Amniotic epithelial cell (primary cell): ENCODE data around the gene VWC2L.

Experiments used
- DNase-seq: peaks from one replicate; pipeline ENCODE4 v3.0.0-alpha.2; 2010; ENCODE audit warnings: low read depth

The VWC2L gene

DNA sequence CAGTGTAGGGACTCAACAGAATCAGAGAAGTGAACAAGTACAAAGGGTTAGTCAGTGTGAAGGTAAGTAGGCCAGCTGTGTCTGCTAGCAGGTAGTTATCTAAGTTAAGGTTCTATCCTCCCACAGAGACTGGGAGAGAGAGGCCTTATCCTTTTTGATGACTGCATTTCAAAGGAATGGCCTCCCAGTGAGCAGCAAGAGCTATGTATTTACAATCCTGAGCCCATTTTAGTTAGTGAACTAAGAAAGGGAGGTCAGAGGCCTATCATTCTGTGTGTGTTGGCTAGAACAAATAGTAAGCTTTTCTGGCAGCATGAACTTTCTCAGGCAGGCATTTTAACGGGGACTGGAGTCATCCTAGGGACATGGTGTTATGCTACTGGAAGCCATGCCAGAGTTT is 182.9 kb downstream of the VWC2L start:
- DNase-seq = peak; percentile 55

DNA sequence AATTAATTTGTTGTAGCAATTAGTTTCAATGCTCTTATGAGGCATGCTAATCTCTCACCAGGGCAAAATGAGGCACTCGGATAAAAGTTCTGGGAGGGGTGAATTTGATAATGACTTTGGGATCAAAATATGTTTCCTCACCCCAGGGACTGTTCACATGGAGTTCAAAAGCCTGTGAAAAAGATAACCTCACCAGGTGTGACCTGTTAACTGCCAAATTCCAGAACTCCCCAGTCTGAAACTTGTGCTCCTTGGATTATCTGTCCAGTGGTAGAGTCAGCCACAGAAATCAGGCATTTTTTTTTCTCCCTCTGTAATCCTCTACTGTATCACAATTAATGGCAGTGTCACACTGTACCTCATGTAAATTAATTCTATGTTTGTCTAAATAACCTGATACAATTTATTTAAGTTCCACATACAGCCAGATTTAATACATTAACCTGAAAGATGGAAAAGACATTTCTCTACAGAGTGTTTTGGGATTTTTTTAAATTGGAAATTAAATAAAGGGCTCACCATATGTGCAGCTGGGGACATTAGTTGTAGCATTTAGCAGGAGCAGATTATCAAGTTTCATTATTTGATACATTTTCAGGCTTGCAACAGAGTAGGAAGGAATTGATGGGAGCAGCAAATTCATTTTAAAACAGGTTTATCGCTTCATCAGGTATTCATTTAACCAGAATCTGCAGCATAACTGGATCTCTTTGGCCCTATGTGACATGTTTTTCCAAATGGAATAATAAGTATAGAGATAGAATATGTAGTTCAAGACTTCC is 191.2 kb downstream of the VWC2L start:
- no peak for DNase-seq

DNA sequence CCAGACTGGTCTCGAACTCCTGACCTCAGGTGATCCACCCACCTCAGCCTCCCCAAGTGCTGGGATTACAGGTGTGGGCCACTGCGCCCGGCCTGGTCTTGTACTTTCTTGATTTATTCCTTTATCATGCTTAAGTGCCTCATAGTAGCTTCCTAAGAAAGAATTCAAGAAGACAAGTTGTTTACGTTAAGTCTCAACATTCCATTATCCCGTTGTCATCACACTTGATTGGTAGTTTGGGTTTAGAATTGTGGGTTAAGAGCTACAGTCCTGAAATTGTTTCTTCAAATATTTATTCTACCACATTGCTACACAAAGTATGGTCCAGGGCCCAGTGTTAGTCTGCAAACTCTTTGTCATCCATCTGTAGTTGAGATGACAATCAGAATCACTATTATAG is 194.0 kb downstream of the VWC2L start:
- DNase-seq = peak; percentile 33

DNA sequence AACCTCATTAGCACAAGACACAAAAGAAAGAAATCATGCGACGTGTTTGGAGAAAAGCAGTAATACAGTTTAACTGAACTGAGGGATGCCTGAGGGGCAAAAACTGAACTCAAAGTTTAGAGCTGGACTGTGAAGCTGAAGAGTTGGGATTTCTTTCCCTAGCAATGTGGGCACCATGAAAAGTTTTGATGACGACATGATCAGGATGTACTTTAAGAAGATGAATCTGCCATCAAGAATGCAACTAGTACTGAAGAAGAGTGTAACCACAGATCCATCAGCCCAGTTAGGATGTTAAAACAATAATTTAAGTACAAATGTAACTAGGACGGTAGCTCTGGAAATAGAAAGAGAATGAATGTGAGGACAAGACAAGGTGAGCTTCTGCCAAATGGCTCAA is 196.2 kb downstream of the VWC2L start:
- DNase-seq = no peak

DNA sequence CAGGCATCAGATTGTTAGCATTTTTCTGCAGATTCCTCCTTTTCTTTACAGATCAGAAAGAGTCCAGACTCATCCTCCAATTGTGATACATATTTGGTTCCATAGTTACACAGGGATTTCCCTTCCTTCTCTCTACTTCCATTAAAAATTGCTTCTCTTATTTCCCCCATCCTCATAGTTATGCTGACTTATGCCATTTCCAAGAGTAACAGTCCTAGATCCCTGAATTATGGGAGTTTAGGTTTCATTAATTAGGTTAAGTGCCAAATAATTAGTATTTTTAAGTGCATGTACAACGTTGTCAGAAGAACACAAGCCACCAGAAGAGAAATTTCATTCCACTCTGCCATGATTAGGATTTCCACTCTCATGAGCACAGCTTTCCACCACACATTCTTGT is 200.2 kb downstream of the VWC2L start:
- no peak for DNase-seq

DNA sequence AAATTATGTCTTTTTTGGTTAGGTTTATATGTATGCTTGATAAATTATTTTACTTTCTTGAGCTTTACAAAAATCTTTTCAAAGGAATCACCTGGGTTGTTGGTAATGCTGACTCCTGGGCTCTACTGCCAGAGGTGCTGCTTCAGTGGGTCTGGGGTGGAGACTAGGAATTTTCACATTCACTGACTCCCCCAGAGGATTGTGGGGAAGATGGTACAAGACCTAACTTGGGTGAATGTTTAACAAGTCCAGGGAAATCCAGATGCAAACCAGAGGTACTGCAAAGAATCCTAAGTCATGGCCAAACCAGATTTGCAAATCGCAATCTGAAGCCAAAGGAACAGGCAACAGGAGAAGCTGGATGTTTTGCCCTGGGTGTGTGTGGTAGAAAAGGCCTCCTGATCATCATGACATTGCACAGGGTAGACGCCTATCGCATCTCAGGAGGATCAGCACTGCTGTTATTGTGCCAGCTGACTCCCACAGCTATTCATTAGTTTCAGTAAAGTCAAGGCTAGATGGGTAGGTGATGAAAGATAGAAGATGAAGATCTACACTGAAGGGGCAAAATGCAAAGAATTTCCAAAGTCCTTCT is 213.4 kb downstream of the VWC2L start:
- no peak for DNase-seq

DNA sequence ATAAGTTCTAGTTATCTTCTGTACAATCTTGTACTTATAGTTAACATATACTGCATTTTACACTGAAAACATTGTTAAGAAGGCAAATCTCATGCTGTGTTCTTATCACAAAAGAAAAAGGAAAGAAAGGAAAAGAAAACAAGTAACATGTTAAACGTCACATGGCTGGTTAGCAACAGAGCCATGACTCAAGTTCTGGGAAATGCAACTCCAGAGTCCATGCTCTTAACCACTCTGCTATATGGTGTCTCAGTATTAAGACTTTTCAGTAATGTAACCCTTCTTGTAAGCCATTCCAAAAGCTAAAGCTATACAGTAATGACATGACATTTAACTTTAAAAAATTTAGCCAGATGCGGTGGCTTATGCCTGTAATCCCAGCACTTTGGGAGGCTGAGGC is 217.2 kb downstream of the VWC2L start:
- DNase-seq = no peak
